GM12878 (cell line): ENCODE measurements around the gene ING5. TPM values are rescaled to one million over a fixed set of nuclear protein-coding genes. Genes with fewer than 3 reads are reported as not detected.

ENCODE experiments used
- ATAC-seq: fragments of 200-7000 bp; cut with Tn5 transposase; 3 replicates; pipeline ENCODE4 v1.9.1; 2020; ENCODE audit warnings: mild to moderate bottlenecking, moderate library complexity
- BruUV-seq: library from RNA; stranded (reverse); fragments of 400-500 nt; replicated peaks from 2 replicates; lab custom pipeline; 2021; lab: Mats Ljungman, UMichigan
- CTCF ChIA-PET: fragments of 300-600 bp; sonication (Branson Sonifier 250); formaldehyde crosslinking; extraction: SDS; loops from one replicate; lab custom pipeline; 2021; ENCODE audit warnings: inconsistent platforms; lab: Yijun Ruan, JAX
- POLR2A ChIA-PET: fragments of 350-600 bp; formaldehyde crosslinking; extraction: SDS; loops from one replicate; lab custom pipeline; 2021; ENCODE audit warnings: inconsistent platforms; lab: Charles Lee
- RAD21 ChIA-PET: fragments of 300-600 bp; sonication (Branson Sonifier 250); formaldehyde crosslinking; loops from one replicate; lab custom pipeline; 2023; ENCODE audit warnings: antibody characterized with exemption; ENCODE audit not compliant: unreplicated experiment; lab: Charles Lee
- SMC1A ChIA-PET: fragments of 300-600 bp; sonication (Branson Sonifier 250); formaldehyde crosslinking; loops from one replicate; lab custom pipeline; 2023; ENCODE audit not compliant: unreplicated experiment, uncharacterized antibody; lab: Charles Lee
- DNase-seq: peaks from one replicate; pipeline ENCODE4 v3.0.0-alpha.2; 2011; ENCODE audit warnings: low read depth, low spot score
- FAIRE-seq: peaks from 3 replicates; lab custom pipeline; 2011; peaks lifted over from hg19 to GRCh38; lab: Jason Lieb, UNC
- H2AFZ ChIP-seq: 2 replicates; pipeline ENCODE4 v1.6.0; 2011; ENCODE audit warnings: low read depth, low read length, control low read depth; ENCODE audit not compliant: control insufficient read depth
- H3K27ac ChIP-seq: 2 replicates; pipeline ENCODE4 v1.5.1; 2011; ENCODE audit warnings: control low read depth; ENCODE audit not compliant: control insufficient read depth, insufficient read depth
- H3K27me3 ChIP-seq, 2 experiments: replicated peaks in 1 of 2; 2 replicates each; pipeline versions ENCODE4 v1.6.0 to v1.6.1; 2011; ENCODE audit warnings: low read length in 1 of 2; ENCODE audit not compliant: control insufficient read depth in 2 of 2, insufficient read depth in 2 of 2
- H3K36me3 ChIP-seq, 2 experiments: 2 replicates each; pipeline ENCODE4 v1.5.1; 2011; ENCODE audit warnings: low read length in 1 of 2; ENCODE audit not compliant: control insufficient read depth in 2 of 2, insufficient read depth in 2 of 2
- H3K4me1 ChIP-seq: 2 replicates; pipeline ENCODE4 v1.6.1; 2011; ENCODE audit warnings: mild to moderate bottlenecking, low read length, moderate library complexity, mixed read lengths; ENCODE audit not compliant: control insufficient read depth, insufficient read depth
- H3K4me2 ChIP-seq: 2 replicates; pipeline ENCODE4 v1.6.0; 2011; ENCODE audit warnings: control low read depth; ENCODE audit not compliant: control insufficient read depth, insufficient read depth
- H3K4me3 ChIP-seq: fragments of 200-600 bp; sonication (generic); 2 replicates; pipeline ENCODE4 v1.5.1; 2016
- H3K79me2 ChIP-seq: 2 replicates; pipeline ENCODE4 v1.6.0; 2011; ENCODE audit warnings: low read length; ENCODE audit not compliant: control insufficient read depth, insufficient read depth
- H3K9ac ChIP-seq: 2 replicates; pipeline ENCODE4 v1.8.0; 2011; ENCODE audit warnings: low read length, control low read depth, mixed read lengths; ENCODE audit not compliant: control insufficient read depth, insufficient read depth
- H3K9me3 ChIP-seq: replicated peaks from 3 replicates; pipeline ENCODE4 v1.5.1; 2011; ENCODE audit warnings: mild to moderate bottlenecking, low read length; ENCODE audit not compliant: control insufficient read depth, insufficient read depth
- H4K20me1 ChIP-seq: 2 replicates; pipeline ENCODE4 v1.6.0; 2011; ENCODE audit not compliant: control insufficient read depth, insufficient read depth
- ESRRA ChIP-seq: IDR thresholded peaks from 2 replicates; pipeline ENCODE4 v1.6.1; 2012; ENCODE audit warnings: mild to moderate bottlenecking, low read length, improper control_type of control experiment
- MYB ChIP-seq: fragments of 150-350 bp; IDR thresholded peaks from 2 replicates; pipeline ENCODE4 v1.6.1; 2014; ENCODE audit warnings: mild to moderate bottlenecking, low read depth, low read length, borderline replicate concordance
- POLR2A ChIP-seq: IDR thresholded peaks from 2 replicates; pipeline ENCODE4 v1.6.1; 2011; ENCODE audit warnings: low read depth, mild to moderate bottlenecking, low read length
- WGBS: methylation state at CpG from one replicate; pipeline ENCODE4 v1.1.6; 2016; ENCODE audit warnings: low lambda C conversion rate; ENCODE audit not compliant: insufficient replicate concordance, insufficient coverage; ENCODE audit errors: missing lambda C conversion rate; 5-methylcytosine and 5-hydroxymethylcytosine counted together
- in situ Hi-C: fragments of 300-500 bp; cut with MboI; formaldehyde crosslinking; loops from 9 replicates; pipeline ENCODE4 v1.14.3; 2018; ENCODE audit warnings: mixed read lengths
- intact Hi-C: fragments of 100-400 bp; cut with micrococcal nuclease; formaldehyde crosslinking; loops from one replicate; pipeline ENCODE4 v1.14.2; 2022; ENCODE audit not compliant: unreplicated experiment
- polyA plus RNA-seq, 11 experiments: library from polyadenylated mRNA; depleted of rRNA in 4 of 11; unstranded in 6 of 11; stranded (reverse) in 5 of 11; fragments of >200 nt; fragmentation: Nextera tagmentation in 4 of 11; fragmentation: Illumina TruSeq in 1 of 11; extraction: Ambion mirVana in 4 of 11; extraction: Trizol in 1 of 11; gene quantifications; 1 replicate in 1 of 11; 2 replicates in 10 of 11; pipeline versions ENCODE4 v1.2.1 to v1.2.3, GENCODE V29; 2011 to 2016; ENCODE audit warnings: inconsistent platforms in 2 of 11, missing spikeins in 2 of 11, low read depth in 1 of 11
- total RNA-seq, 4 experiments: library from RNA; depleted of rRNA in 3 of 4; stranded (reverse); fragments of >200 nt in 3 of 4; fragmentation: Illumina TruSeq in 1 of 4; extraction: Trizol in 1 of 4; gene quantifications; 2 replicates each; pipeline versions ENCODE4 v1.2.1 to v1.2.3, GENCODE V29; 2013 to 2021

ING5 gene
- total and polyA plus RNA-seq, 10 of the 15 experiments (the other 5 are each of a cell fraction or from before 2014, with no cell fraction given), result 10.0 to 46.1 (median 27.2) TPM

DNA sequence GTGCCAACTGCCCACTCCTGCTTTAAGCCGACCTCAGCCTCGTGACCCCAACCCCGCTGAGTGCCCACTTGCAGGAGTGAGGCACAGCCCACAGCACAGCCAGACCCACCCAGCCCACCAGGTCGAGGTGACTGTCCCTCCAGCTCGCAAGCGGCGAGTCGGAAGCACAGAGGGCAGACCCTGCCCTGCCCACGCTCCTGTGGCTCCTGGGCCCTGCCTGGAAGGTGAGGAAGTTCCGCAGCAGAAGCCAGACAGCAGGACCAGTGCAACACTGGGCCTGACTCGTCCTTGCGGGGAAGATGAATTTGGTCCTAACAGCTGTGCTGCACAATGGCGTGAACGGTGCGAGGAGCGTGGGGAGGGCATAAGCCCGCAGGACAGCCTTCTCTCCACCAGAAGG lies 25.2 kb upstream of the ING5 start:
- no peak for DNase-seq
- intact Hi-C loops, result no loop called here
- POLR2A ChIA-PET, result no interaction called here
- Histone ChIP-seq H3K36me3 (peaks cover 2 to 10% of the 10 kb centered on the region in 2 experiments; a peak in 3 of 4 replicates), H4K20me1 (no peaks in the 10 kb centered on the region), H3K27me3 (no peaks in the 10 kb centered on the region), H3K9me3 (no peaks in the 10 kb centered on the region), H2AFZ (no peak overlapping the region), H3K4me2 (no peak overlapping the region), H3K79me2 (no peaks in the 10 kb centered on the region), H3K27ac (no peak overlapping the region), H3K4me1 (no peaks in the 10 kb centered on the region), H3K4me3 (no peak overlapping the region), H3K9ac (no peak overlapping the region)
- in situ Hi-C loops, result no loop called here
- CTCF ChIA-PET, result no interaction called here
- FAIRE-seq, result no peak
- TF ChIP-seq ESRRA, result no peak
- TF ChIP-seq POLR2A, result peak; percentile 50; the same call in 1 of the 2 replicates
- RAD21 ChIA-PET, result no interaction called here
- 96% methylated on average over 17 of the region's 17 CpGs for WGBS
- BruUV-seq, result no TSS peak
- SMC1A ChIA-PET, result no interaction called here
- no peak for ATAC-seq

DNA sequence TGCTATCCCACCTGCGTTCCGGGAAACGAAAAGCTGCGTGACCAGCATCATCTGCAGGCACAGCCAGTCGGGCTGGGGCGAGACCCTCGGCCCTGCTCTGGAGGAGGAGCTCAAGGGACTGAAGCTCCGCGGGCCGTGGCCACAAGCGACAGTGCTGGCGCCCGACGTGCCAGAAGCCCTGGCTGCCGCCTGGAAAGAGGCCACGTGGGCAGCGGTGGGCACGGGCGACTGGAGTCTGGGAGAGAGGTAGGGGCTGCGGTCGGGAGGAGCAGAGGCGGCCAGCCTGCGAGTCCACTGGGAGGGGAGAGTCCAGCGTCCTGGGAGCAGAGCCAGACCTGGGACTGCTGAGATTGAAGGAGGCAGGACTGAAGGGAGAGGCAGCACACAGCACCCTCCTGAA lies 24.4 kb upstream of the ING5 start:
- H3K4me2 ChIP-seq, result no peak overlapping the region
- peaks cover 4 to 12% of the 10 kb centered on the region in 2 experiments; a peak in 3 of 4 replicates for H3K36me3 ChIP-seq
- FAIRE-seq (no peak), DNase-seq (no peak), ATAC-seq (no peak)
- no peak overlapping the region for H3K27ac ChIP-seq
- no peak overlapping the region for H3K4me3 ChIP-seq
- H4K20me1 ChIP-seq, result no peaks in the 10 kb centered on the region
- WGBS, result 90% methylated on average over 23 of the region's 24 CpGs
- no peaks in the 10 kb centered on the region for H3K9me3 ChIP-seq
- ChIA-PET RAD21 (no interaction called here), SMC1A (no interaction called here), CTCF (no interaction called here), POLR2A (no interaction called here)
- TF ChIP-seq MYB (no peak), POLR2A (peak; percentile 53)
- H3K79me2 ChIP-seq, result no peaks in the 10 kb centered on the region
- intact Hi-C loops, result no loop called here
- H3K27me3 ChIP-seq, result no peaks in the 10 kb centered on the region
- no peak overlapping the region for H3K9ac ChIP-seq
- H2AFZ ChIP-seq, result no peak overlapping the region
- in situ Hi-C loops, result no loop called here
- H3K4me1 ChIP-seq, result no peaks in the 10 kb centered on the region
- no TSS peak for BruUV-seq
